Caco-2 (cell line): ENCODE results near the gene ZNF99. TPM values are rescaled to one million over a fixed set of nuclear protein-coding genes. Genes with fewer than 3 reads are reported as not detected.
"Not testable (repeated sequence)": the region's sequence is repeated elsewhere in the genome, so short reads cannot be mapped to it uniquely, and the experiment has no call there.

ENCODE experiments used
- BruUV-seq: library from RNA; stranded (reverse); fragments of 400-500 nt; replicated peaks from 2 replicates; lab custom pipeline; 2021; lab: Mats Ljungman, UMichigan
- CTCF ChIA-PET: fragments of 300-600 bp; sonication (Branson Sonifier 250); formaldehyde crosslinking; loops from one replicate; lab custom pipeline; 2022; ENCODE audit warnings: antibody characterized with exemption; lab: Charles Lee
- POLR2A ChIA-PET: fragments of 300-600 bp; sonication (Branson Sonifier 250); formaldehyde crosslinking; loops from one replicate; lab custom pipeline; 2022; ENCODE audit warnings: antibody characterized with exemption; lab: Charles Lee
- DNase-seq, 2 experiments: peaks; one replicate each; pipeline versions ENCODE4 v3.0.0 to v3.0.0-alpha.2; 2020 to 2022
- H3K27me3 ChIP-seq: replicated peaks from 2 replicates; pipeline ENCODE4 v1.6.0; 2011; ENCODE audit warnings: low read length; ENCODE audit not compliant: control insufficient read depth, insufficient read depth
- H3K36me3 ChIP-seq: 2 replicates; pipeline ENCODE4 v1.5.1; 2011; ENCODE audit warnings: low read length; ENCODE audit not compliant: control insufficient read depth, insufficient read depth
- H3K4me1 ChIP-seq: fragments of 250-450 bp; sonication (Bioruptor Pico); 2 replicates; pipeline ENCODE4 v1.5.1; 2020; ENCODE audit warnings: mild to moderate bottlenecking
- H3K4me3 ChIP-seq: 2 replicates; pipeline ENCODE4 v1.5.1; 2011; ENCODE audit warnings: low read depth, mild to moderate bottlenecking, control low read depth, low read length
- H3K9me3 ChIP-seq: fragments of 250-450 bp; sonication (Bioruptor Pico); 2 replicates; pipeline ENCODE4 v1.5.1; 2020; ENCODE audit warnings: mild to moderate bottlenecking, moderate library complexity
- H3K27ac Mint-ChIP-seq: one replicate; pipeline ENCODE4 v1.8.0; 2022; ENCODE audit warnings: mixed read lengths; ENCODE audit not compliant: unreplicated experiment
- H3K27me3 Mint-ChIP-seq: one replicate; pipeline ENCODE4 v1.8.0; 2022; ENCODE audit warnings: mixed read lengths; ENCODE audit not compliant: insufficient read depth, unreplicated experiment
- H3K36me3 Mint-ChIP-seq: one replicate; pipeline ENCODE4 v1.8.0; 2022; ENCODE audit warnings: mild to moderate bottlenecking, mixed read lengths; ENCODE audit not compliant: insufficient read depth, unreplicated experiment
- H3K4me1 Mint-ChIP-seq: one replicate; pipeline ENCODE4 v1.8.0; 2022; ENCODE audit warnings: low read depth, mixed read lengths; ENCODE audit not compliant: unreplicated experiment
- H3K4me3 Mint-ChIP-seq: one replicate; pipeline ENCODE4 v1.8.0; 2022; ENCODE audit warnings: mild to moderate bottlenecking, moderate library complexity, mixed read lengths; ENCODE audit not compliant: unreplicated experiment
- H3K9me3 Mint-ChIP-seq: one replicate; pipeline ENCODE4 v1.8.0; 2022; ENCODE audit warnings: mixed read lengths; ENCODE audit not compliant: unreplicated experiment
- CTCF ChIP-seq, 2 experiments: fragments of 200-600 bp in 1 of 2; IDR thresholded peaks; 1 replicate in 1 of 2; 2 replicates in 1 of 2; pipeline versions ENCODE4 v1.5.1 to v1.8.0; 2011 to 2022; ENCODE audit warnings: antibody characterized with exemption in 1 of 2, control low read depth in 1 of 2, inconsistent platforms in 1 of 2, low read depth in 1 of 2, low read length in 1 of 2, mild to moderate bottlenecking in 1 of 2, moderate library complexity in 1 of 2; ENCODE audit not compliant: insufficient read depth in 1 of 2, severe bottlenecking in 1 of 2, unreplicated experiment in 1 of 2
- intact Hi-C: fragments of 100-400 bp; cut with micrococcal nuclease; formaldehyde crosslinking; loops from one replicate; pipeline ENCODE4 v1.10.0; 2022; ENCODE audit not compliant: unreplicated experiment
- total RNA-seq: library from RNA; stranded (reverse); gene quantifications from 2 replicates; pipeline ENCODE4 v1.2.3, GENCODE V29; 2022

The ZNF99 gene
- total RNA-seq, 1 experiment from 2014 or later = not detected

- TF ChIP-seq CTCF (IDR thresholded peaks at IDR 0.05; ENCODE audit: insufficient read depth in 1 of 2, low read depth in 1 of 2, low read length in 1 of 2, severe bottlenecking in 1 of 2, unreplicated experiment in 1 of 2) = no peak
- Mint-ChIP-seq H3K4me3 (no peak overlapping the region), H3K9me3 (peaks cover 31% of the 10 kb centered on the region), H3K4me1 (no peaks in the 10 kb centered on the region), H3K27ac (no peak overlapping the region), H3K36me3 (no peaks in the 10 kb centered on the region), H3K27me3 (no peaks in the 10 kb centered on the region)
- no peak for DNase-seq
- Histone ChIP-seq H3K4me3 (no peak overlapping the region), H3K27me3 (no peaks in the 10 kb centered on the region), H3K9me3 (no peaks in the 10 kb centered on the region), H3K36me3 (no peaks in the 10 kb centered on the region), H3K4me1 (no peaks in the 10 kb centered on the region)
- ChIA-PET POLR2A (no interaction called here), CTCF (no interaction called here)
- no TSS peak for BruUV-seq
- intact Hi-C loops = no loop called here
Observed at GRCh38 chr19:22797040-22797439, 13.1 kb upstream of the ZNF99 start.

GRCh38 chr19:22792863-22793262 lies 8.9 kb upstream of the ZNF99 start:
- not testable (repeated sequence) for BruUV-seq

GRCh38 chr19:22735911-22736645 lies 47.9 kb downstream of the ZNF99 start:
- Mint-ChIP-seq H3K36me3 (no peaks in the 10 kb centered on the region), H3K4me1 (no peaks in the 10 kb centered on the region), H3K9me3 (peaks cover 72% of the 10 kb centered on the region), H3K4me3 (no peak overlapping the region), H3K27me3 (no peaks in the 10 kb centered on the region), H3K27ac (no peak overlapping the region)
- ChIA-PET POLR2A (no interaction called here), CTCF (no interaction called here)
- no peaks in the 10 kb centered on the region for H3K4me1 ChIP-seq
- intact Hi-C loops = no loop called here
- TF ChIP-seq CTCF (IDR thresholded peaks at IDR 0.05; ENCODE audit: insufficient read depth in 1 of 2, low read depth in 1 of 2, low read length in 1 of 2, severe bottlenecking in 1 of 2, unreplicated experiment in 1 of 2) = no peak
- H3K4me3 ChIP-seq = no peak overlapping the region
- H3K27me3 ChIP-seq = no peaks in the 10 kb centered on the region
- BruUV-seq = no TSS peak
- no peaks in the 10 kb centered on the region for H3K36me3 ChIP-seq
- no peak for DNase-seq
- no peaks in the 10 kb centered on the region for H3K9me3 ChIP-seq

More at GRCh38 chr19:22792863-22793262, 8.9 kb upstream of the ZNF99 start:
- H3K9me3 ChIP-seq, H3K36me3 ChIP-seq, H3K27me3 ChIP-seq, CTCF ChIA-PET, H3K36me3 Mint-ChIP-seq, H3K4me1 ChIP-seq, H3K4me3 ChIP-seq, intact Hi-C loops, H3K27me3 Mint-ChIP-seq, POLR2A ChIA-PET, DNase-seq, H3K4me1 Mint-ChIP-seq, H3K4me3 Mint-ChIP-seq, H3K27ac Mint-ChIP-seq: not testable (repeated sequence)
- H3K9me3 Mint-ChIP-seq = peaks cover 26% of the 10 kb centered on the region
